Ramos (cell line): ENCODE measurements around the gene PROSER1.

Experiments used
- in situ Hi-C: fragments of 300-500 bp; cut with MboI; formaldehyde crosslinking; loops from one replicate; pipeline ENCODE4 v1.14.3; 2022; ENCODE audit warnings: low sequenced_read_pairs; ENCODE audit not compliant: unreplicated experiment

Gene PROSER1

DNA sequence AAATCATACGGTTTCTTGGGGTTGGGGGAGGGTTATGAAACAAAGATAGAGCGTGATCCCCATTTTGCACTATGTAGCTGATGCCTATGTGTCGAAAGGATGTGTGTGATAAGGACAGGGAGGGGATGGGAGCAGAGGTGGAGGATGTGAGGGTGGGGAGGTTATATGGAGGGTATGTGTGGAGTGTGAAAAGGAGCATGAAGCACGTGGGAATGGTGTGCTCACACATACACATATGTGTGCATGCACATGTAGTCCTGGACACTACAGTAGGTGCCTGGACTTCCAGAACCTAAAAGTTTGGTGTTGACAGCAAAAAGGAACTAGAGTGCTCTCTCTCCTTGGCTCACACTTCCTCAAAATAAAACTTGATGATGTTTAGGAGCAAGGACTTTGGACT, 72.6 kb downstream of the PROSER1 start:
- in situ Hi-C loops = no loop called here

DNA sequence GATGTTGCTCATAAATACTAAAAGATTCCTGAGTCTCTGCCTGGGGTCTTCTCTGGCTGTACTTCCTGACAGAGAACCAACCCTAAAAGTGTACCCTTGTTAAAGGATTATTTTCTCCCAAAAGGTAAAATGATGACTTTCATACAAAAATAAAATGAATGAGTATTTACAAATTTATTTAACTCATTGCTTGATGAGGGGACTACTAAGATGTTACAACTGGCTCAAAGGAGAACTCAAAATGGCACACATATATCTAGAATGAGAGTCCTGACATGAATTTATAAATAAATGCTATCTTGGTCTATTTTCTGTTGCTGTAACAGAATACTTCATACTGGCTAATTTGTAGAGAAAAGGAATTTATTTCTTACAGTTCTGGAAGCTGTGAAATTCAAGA, 77.7 kb downstream of the PROSER1 start:
- in situ Hi-C loops = no loop called here
